PFSK-1 (cell line): ENCODE data around the gene CPSF3.

ENCODE experiments used
- FOXP2 ChIP-seq: optimal IDR thresholded peaks from 2 replicates; pipeline ENCODE3; 2011; ENCODE audit warnings: borderline replicate concordance, control low read depth, inconsistent platforms; ENCODE audit not compliant: insufficient read depth; ENCODE audit errors: extremely low read length, extremely low read depth
- POLR2AphosphoS5 ChIP-seq: IDR thresholded peaks from 2 replicates; pipeline ENCODE4 v1.6.1; 2012; ENCODE audit warnings: low read depth, mild to moderate bottlenecking, control low read depth, low read length, moderate library complexity
- REST ChIP-seq, 2 experiments: IDR thresholded peaks; 2 replicates each; pipeline versions ENCODE4 v1.6.1 to v1.8.0; 2011 to 2012; ENCODE audit warnings: low read depth in 2 of 2, low read length in 2 of 2, control low read depth in 1 of 2, inconsistent platforms in 1 of 2, mild to moderate bottlenecking in 1 of 2, moderate library complexity in 1 of 2; ENCODE audit not compliant: insufficient read depth in 1 of 2
- SIN3A ChIP-seq: IDR thresholded peaks from 2 replicates; pipeline ENCODE4 v1.6.1; 2012; ENCODE audit warnings: mild to moderate bottlenecking, low read length, moderate library complexity, borderline replicate concordance; ENCODE audit not compliant: insufficient read depth
- TAF1 ChIP-seq: IDR thresholded peaks from 2 replicates; pipeline ENCODE4 v1.6.1; 2012; ENCODE audit warnings: low read length, control low read depth, borderline replicate concordance; ENCODE audit not compliant: insufficient read depth

CPSF3 gene

GRCh38 chr2:9463698-9464034 lies 40.2 kb downstream of the CPSF3 start:
- TF ChIP-seq SIN3A (no peak), REST (IDR thresholded peaks at IDR 0.05; ENCODE audit: insufficient read depth in 1 of 2, low read depth in 2 of 2, low read length in 2 of 2) (no peak), FOXP2 (no peak), POLR2AphosphoS5 (no peak), TAF1 (no peak)

GRCh38 chr2:9465170-9465569 lies 41.7 kb downstream of the CPSF3 start:
- TF ChIP-seq REST (IDR thresholded peaks at IDR 0.05; ENCODE audit: insufficient read depth in 1 of 2, low read depth in 2 of 2, low read length in 2 of 2) = no peak
- TF ChIP-seq FOXP2 = no peak
- TF ChIP-seq SIN3A = no peak

GRCh38 chr2:9466147-9466683 lies 42.8 kb downstream of the CPSF3 start:
- no peak for TF ChIP-seq POLR2AphosphoS5

GRCh38 chr2:9467687-9468086 lies 44.2 kb downstream of the CPSF3 start:
- TF ChIP-seq POLR2AphosphoS5 (no peak), FOXP2 (no peak), REST (IDR thresholded peaks at IDR 0.05; ENCODE audit: insufficient read depth in 1 of 2, low read depth in 2 of 2, low read length in 2 of 2) (no peak), TAF1 (no peak), SIN3A (no peak)

GRCh38 chr2:9471206-9471605 lies 47.8 kb downstream of the CPSF3 start:
- TF ChIP-seq TAF1 = no peak
- no peak for TF ChIP-seq POLR2AphosphoS5
- TF ChIP-seq REST (IDR thresholded peaks at IDR 0.05; ENCODE audit: insufficient read depth in 1 of 2, low read depth in 2 of 2, low read length in 2 of 2) = no peak
- no peak for TF ChIP-seq SIN3A
